Measurements from ENCODE around the gene PODXL.
A peak's percentile ranks its signal among the peaks of the same experiment; 100 is the strongest.

PODXL gene

DNA sequence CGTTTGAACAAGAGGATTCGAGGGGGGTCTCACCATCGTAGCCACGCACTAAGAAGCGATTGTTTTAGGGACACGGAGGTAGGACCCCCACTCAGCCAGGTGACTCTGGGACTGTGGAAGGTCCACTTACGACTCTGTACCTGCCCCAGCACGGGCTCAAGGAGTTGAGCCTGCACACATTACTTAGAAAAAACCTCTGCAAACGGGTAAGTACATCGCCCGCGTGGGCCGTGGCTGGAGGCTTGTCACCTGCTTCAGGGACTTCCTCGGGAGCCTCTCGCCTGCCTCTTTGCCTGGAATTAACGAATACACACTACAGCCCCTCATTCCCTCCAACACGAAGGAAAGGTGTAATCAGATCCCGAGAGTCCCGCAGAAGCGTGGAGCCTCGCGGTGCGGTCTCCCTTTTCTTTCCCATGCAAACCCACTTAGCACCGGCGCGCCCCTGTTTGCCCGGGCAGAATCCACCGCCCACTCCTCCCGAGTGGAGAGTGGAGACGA is 826 bp downstream of the PODXL start:
- H3K27me3 ChIP-seq (replicated peaks; ENCODE audit: control insufficient read depth, insufficient read depth, low read length), result peaks cover 9% of the 10 kb centered on the region
- H3K36me3 ChIP-seq (ENCODE audit: control insufficient read depth, insufficient read depth, low read length), result no peaks in the 10 kb centered on the region
- H3K4me3 ChIP-seq (replicated peaks; ENCODE audit: low read depth, low read length), result peak overlapping the region; percentile 52
- TF ChIP-seq, protein P1, sequence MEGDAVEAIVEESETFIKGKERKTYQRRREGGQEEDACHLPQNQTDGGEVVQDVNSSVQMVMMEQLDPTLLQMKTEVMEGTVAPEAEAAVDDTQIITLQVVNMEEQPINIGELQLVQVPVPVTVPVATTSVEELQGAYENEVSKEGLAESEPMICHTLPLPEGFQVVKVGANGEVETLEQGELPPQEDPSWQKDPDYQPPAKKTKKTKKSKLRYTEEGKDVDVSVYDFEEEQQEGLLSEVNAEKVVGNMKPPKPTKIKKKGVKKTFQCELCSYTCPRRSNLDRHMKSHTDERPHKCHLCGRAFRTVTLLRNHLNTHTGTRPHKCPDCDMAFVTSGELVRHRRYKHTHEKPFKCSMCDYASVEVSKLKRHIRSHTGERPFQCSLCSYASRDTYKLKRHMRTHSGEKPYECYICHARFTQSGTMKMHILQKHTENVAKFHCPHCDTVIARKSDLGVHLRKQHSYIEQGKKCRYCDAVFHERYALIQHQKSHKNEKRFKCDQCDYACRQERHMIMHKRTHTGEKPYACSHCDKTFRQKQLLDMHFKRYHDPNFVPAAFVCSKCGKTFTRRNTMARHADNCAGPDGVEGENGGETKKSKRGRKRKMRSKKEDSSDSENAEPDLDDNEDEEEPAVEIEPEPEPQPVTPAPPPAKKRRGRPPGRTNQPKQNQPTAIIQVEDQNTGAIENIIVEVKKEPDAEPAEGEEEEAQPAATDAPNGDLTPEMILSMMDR (IDR thresholded peaks at IDR 0.05; ENCODE audit: insufficient read depth, low read length, poor library complexity, severe bottlenecking), result no peak
- no peak for DNase-seq (ENCODE audit: extremely low read depth, insufficient read length)

DNA sequence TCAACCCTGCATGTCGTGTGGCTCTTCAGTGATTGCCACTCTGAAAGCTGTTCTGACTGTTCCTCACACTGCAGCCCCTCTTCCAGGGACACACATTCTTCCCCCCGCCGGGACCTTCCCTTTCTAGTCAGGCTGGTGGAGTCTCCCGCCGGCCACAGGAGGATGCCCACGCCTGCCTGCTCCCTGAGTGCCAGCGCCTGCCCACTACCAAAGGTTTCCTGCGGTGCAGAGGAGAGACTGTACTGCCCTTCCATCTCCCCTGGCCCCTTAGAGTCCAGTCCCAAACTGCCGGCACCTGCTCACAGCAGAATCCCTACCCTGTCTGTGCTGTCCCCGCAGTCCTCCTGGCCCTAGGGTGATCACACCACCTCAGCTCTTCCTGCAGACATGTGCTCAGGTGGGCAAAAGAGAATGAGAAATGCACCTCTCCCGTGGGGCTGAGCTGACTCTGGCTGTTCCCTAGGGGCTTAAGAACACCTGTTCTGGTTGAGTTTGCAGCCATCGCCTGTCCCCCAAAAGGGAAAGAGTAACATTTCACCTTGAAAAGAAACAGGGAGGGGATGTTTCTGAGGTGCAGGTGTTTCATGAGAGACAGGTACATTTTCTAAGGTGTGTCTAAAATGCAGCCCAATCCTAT is 1.4 kb downstream of the PODXL start:
- Histone ChIP-seq H3K36me3 (ENCODE audit: control insufficient read depth, insufficient read depth, low read length) (no peaks in the 10 kb centered on the region), H3K4me3 (replicated peaks; ENCODE audit: low read depth, low read length) (no peak overlapping the region), H3K27me3 (replicated peaks; ENCODE audit: control insufficient read depth, insufficient read depth, low read length) (peaks cover 9% of the 10 kb centered on the region)
- DNase-seq (ENCODE audit: extremely low read depth, insufficient read length), result no peak
- TF ChIP-seq, protein P1 (IDR thresholded peaks at IDR 0.05; ENCODE audit: insufficient read depth, low read length, poor library complexity, severe bottlenecking), result no peak

DNA sequence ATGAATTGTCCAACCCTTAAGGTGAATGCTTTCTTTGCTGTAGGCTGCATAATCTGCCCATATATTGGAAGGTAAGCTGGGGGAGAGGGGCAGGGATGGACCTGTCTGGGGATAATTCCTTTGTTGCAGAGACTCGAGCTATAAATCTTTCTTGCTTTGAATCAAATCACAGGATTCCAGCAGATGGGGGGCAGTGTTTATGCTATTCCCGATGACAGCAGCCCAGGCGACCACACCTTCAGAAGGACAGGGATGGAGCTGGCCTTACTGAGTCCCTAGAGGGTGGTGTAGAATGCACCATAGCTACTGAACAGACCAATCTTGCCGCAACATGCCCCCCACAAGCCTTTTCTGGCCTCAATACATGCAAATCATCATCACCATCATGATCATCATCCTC is 2.5 kb downstream of the PODXL start:
- TF ChIP-seq, protein P1 (IDR thresholded peaks at IDR 0.05; ENCODE audit: insufficient read depth, low read length, poor library complexity, severe bottlenecking), result no peak
- Histone ChIP-seq H3K27me3 (replicated peaks; ENCODE audit: control insufficient read depth, insufficient read depth, low read length) (peaks cover 9% of the 10 kb centered on the region), H3K4me3 (replicated peaks; ENCODE audit: low read depth, low read length) (no peak overlapping the region), H3K36me3 (ENCODE audit: control insufficient read depth, insufficient read depth, low read length) (no peaks in the 10 kb centered on the region)
- no peak for DNase-seq (ENCODE audit: extremely low read depth, insufficient read length)

DNA sequence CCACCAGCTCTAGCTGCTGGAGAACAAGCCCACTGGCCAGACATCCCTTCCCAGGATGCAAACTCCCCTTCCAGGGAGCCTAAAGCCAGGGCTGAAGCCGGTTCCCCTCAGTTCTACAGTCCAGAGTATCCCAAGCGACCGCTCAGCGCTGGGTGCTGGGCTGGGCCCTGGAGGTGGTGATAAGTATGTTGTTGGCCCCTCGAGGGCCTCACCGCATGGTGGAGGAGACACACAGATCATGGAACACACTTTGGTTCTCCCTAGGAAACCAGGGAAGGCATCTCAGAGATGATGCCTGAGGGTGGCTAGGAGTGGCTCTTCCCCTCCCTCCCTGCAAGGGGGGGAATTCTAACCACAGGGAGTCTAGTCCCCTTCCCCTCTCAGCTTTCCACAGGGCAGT is 4.4 kb downstream of the PODXL start:
- DNase-seq (ENCODE audit: extremely low read depth, insufficient read length), result no peak
- Histone ChIP-seq H3K4me3 (replicated peaks; ENCODE audit: low read depth, low read length) (no peak overlapping the region), H3K27me3 (replicated peaks; ENCODE audit: control insufficient read depth, insufficient read depth, low read length) (peaks cover 7% of the 10 kb centered on the region), H3K36me3 (ENCODE audit: control insufficient read depth, insufficient read depth, low read length) (no peaks in the 10 kb centered on the region)
- TF ChIP-seq, protein P1 (IDR thresholded peaks at IDR 0.05; ENCODE audit: insufficient read depth, low read length, poor library complexity, severe bottlenecking), result no peak

DNA sequence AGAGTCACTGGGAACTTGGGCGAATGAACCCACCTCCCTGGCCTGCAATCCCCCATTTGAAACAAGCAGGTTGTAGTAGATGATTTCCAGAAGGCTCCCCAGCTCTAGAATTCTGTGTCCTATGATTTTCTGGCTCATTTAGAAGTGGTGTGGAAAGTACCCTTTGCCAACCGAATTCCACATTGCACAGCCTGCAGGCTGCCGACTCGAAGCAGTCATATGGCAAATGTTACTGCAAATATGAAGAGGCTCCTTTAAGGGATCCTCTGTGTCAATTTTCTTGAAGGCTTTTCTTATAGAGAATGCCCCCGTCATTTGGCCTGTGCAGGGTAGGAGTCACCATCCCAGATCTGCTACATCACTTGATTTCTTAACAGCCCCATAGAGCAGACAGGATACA is 5.6 kb downstream of the PODXL start:
- no peak for DNase-seq (ENCODE audit: extremely low read depth, insufficient read length)
- Histone ChIP-seq H3K27me3 (replicated peaks; ENCODE audit: control insufficient read depth, insufficient read depth, low read length) (peaks cover 6% of the 10 kb centered on the region), H3K36me3 (ENCODE audit: control insufficient read depth, insufficient read depth, low read length) (no peaks in the 10 kb centered on the region), H3K4me3 (replicated peaks; ENCODE audit: low read depth, low read length) (no peak overlapping the region)
- TF ChIP-seq, protein P1 (IDR thresholded peaks at IDR 0.05; ENCODE audit: insufficient read depth, low read length, poor library complexity, severe bottlenecking), result no peak
